ENCODE data around the gene MLN. TPM values are rescaled to one million over a fixed set of nuclear protein-coding genes. Genes with fewer than 3 reads are reported as not detected.

Gene MLN
- total RNA-seq (not detected in 2 replicates), polyA plus RNA-seq (not detected in 2 replicates), polyA minus RNA-seq (not detected in 2 replicates), Bru-seq, nascent RNA (not detected), BruChase-seq, experiment 1, labeled RNA remaining after a 6-hour chase (not detected), BruChase-seq, experiment 2, labeled RNA remaining after a 2-hour chase (not detected)
- polyA plus RNA-seq (2011; cell fraction: cytosol; rRNA removed) = not detected in 2 replicates
- not detected in 2 replicates for polyA plus RNA-seq (2011; cell fraction: nucleus; rRNA removed)
- polyA plus RNA-seq (2012) = not detected in 2 replicates
- polyA minus RNA-seq (2011; cell fraction: cytosol; rRNA and poly(A)+ RNA removed) = not detected
- polyA minus RNA-seq (2011; cell fraction: nucleus; rRNA and poly(A)+ RNA removed) = not detected in 2 replicates
- long read RNA-seq = 0 reads

- no TSS peak for BruUV-seq (replicated peaks)
- intact Hi-C loops (cut with micrococcal nuclease) (no loop called here), dilution Hi-C loops (cut with MboI; ENCODE audit: extremely low pct_ligation_motif_present, low sequenced_read_pairs) (no loop called here)
- Histone ChIP-seq H3K9me3 (replicated peaks; ENCODE audit: control insufficient read depth, insufficient read depth, low read length) (no peaks in the 10 kb centered on the region), H3K9ac (replicated peaks; ENCODE audit: extremely low read depth, insufficient read depth, low read length) (no peak within 1 kb of the TSS), H2AFZ (ENCODE audit: low read depth, low read length) (no peak within 1 kb of the TSS), H3K79me2 (ENCODE audit: control insufficient read depth, insufficient read depth, low read length) (no peaks in the 10 kb centered on the region), H3K4me3 (replicated peaks in 1 of 3; ENCODE audit: insufficient read depth in 1 of 3, low read depth in 1 of 3, low read length in 3 of 3) (no peak within 1 kb of the TSS), H3K4me1 (ENCODE audit: control insufficient read depth, extremely low read depth, insufficient read depth, low read length) (no peaks in the 10 kb centered on the region), H3K9me1 (replicated peaks; ENCODE audit: control insufficient read depth, extremely low read depth, insufficient read depth, low read length) (no peaks in the 10 kb centered on the region), H4K20me1 (replicated peaks; ENCODE audit: control insufficient read depth, extremely low read depth, insufficient read depth, low read length) (no peaks in the 10 kb centered on the region), H3K4me2 (ENCODE audit: insufficient read depth, low read length) (no peak within 1 kb of the TSS), H3K27ac (ENCODE audit: insufficient read depth, low read depth, low read length) (no peak within 1 kb of the TSS), H3K36me3 (ENCODE audit: control insufficient read depth in 2 of 2, extremely low read depth in 1 of 2, insufficient read depth in 2 of 2, low read length in 2 of 2) (no peaks in the 10 kb centered on the region), H3K27me3 (ENCODE audit: control insufficient read depth in 2 of 2, insufficient read depth in 2 of 2, low read length in 2 of 2) (peaks cover 3 to 8% of the 10 kb centered on the region in 2 experiments)
- no peak for TF ChIP-seq MAX (IDR thresholded peaks at IDR 0.05; ENCODE audit: insufficient read depth, insufficient read length)
- TF ChIP-seq EZH2 (IDR thresholded peaks at IDR 0.05; ENCODE audit: borderline replicate concordance, low read depth, low read length, severe bottlenecking) = no peak
- no peak for TF ChIP-seq CTCF (IDR thresholded peaks at IDR 0.05; ENCODE audit: extremely low read depth in 1 of 2, insufficient read depth in 1 of 2, low read depth in 1 of 2, low read length in 2 of 2)
- no peak for TF ChIP-seq GATA2 (IDR thresholded peaks at IDR 0.05; ENCODE audit: insufficient read depth, insufficient read length, low read depth, low read length)
- no peak for TF ChIP-seq FOS (IDR thresholded peaks at IDR 0.05; ENCODE audit: borderline replicate concordance, insufficient read depth, low read length)
- no peak for TF ChIP-seq POLR2AphosphoS5 (IDR thresholded peaks at IDR 0.05; ENCODE audit: insufficient read depth, low read depth, low read length)
- TF ChIP-seq POLR2A (IDR thresholded peaks at IDR 0.05; ENCODE audit: low read depth, low read length) = no peak
- TF ChIP-seq JUN (IDR thresholded peaks at IDR 0.05; ENCODE audit: borderline replicate concordance, insufficient read depth, insufficient read length, low read depth) = no peak
- TF ChIP-seq MYC (IDR thresholded peaks at IDR 0.05; ENCODE audit: low read depth, low read length) = no peak
- ChIA-PET CTCF (interaction anchor here (1.0 to 1.5 kb wide), 3 partner anchors 11 to 222 kb away, joined by 3 to 4 read pairs (median 3); no protein-coding TSS in a partner anchor), POLR2A (interaction anchor here (1.1 kb wide), 1 partner anchor 12 kb away, joined by 5 read pairs; no protein-coding TSS in a partner anchor)
- FAIRE-seq (no peak), DNase-seq (ENCODE audit: low read depth, low spot score) (no peak)
These were observed at the start of gene MLN for GRCh38 chr6:33803571-33804053. TSS of gene MLN (minus strand) at chr6:33804003. CDS start at chr6:33801163, 2,840 bp downstream.
